Activated naive CD4-positive, alpha-beta T cell treated with anti-CD3 and anti-CD28 coated beads, Interleukin-2, amount 50 U/mL, for 72 hours (primary cell): Measurements from ENCODE around the gene ADCK2. TPM values are rescaled to one million over a fixed set of nuclear protein-coding genes. Genes with fewer than 3 reads are reported as not detected.
"Not testable (repeated sequence)": the region's sequence is repeated elsewhere in the genome, so short reads cannot be mapped to it uniquely, and the experiment has no call there.

Source experiments
- ATAC-seq, 2 donors: fragments of 150-1000 bp; cut with Tn5 transposase; 2 replicates each; pipeline ENCODE4 v1.10.0; 2021; ENCODE audit warnings: mild to moderate bottlenecking in 2 of 2, moderate library complexity in 2 of 2
- DNase-seq, 2 donors: peaks; one replicate each; pipeline ENCODE4 v3.0.0; 2021 to 2022; ENCODE audit warnings: low spot score in 2 of 2
- H3K27ac Mint-ChIP-seq, 2 donors: one replicate each; pipeline ENCODE4 v1.8.0; 2022; ENCODE audit warnings: mild to moderate bottlenecking in 2 of 2, mixed read lengths in 2 of 2
- H3K36me3 Mint-ChIP-seq, 2 donors: one replicate each; pipeline ENCODE4 v1.8.0; 2022; ENCODE audit warnings: mixed read lengths in 2 of 2
- H3K9me3 Mint-ChIP-seq, 2 donors: one replicate each; pipeline ENCODE4 v1.8.0; 2022; ENCODE audit warnings: mixed read lengths in 2 of 2
- total RNA-seq, 2 donors: library from RNA; stranded (reverse); gene quantifications; one replicate each; pipeline ENCODE4 v1.2.3, GENCODE V29; 2022

The ADCK2 gene
- total RNA-seq, 2 donors from 2014 or later = 13.8 to 25.6 TPM

DNA sequence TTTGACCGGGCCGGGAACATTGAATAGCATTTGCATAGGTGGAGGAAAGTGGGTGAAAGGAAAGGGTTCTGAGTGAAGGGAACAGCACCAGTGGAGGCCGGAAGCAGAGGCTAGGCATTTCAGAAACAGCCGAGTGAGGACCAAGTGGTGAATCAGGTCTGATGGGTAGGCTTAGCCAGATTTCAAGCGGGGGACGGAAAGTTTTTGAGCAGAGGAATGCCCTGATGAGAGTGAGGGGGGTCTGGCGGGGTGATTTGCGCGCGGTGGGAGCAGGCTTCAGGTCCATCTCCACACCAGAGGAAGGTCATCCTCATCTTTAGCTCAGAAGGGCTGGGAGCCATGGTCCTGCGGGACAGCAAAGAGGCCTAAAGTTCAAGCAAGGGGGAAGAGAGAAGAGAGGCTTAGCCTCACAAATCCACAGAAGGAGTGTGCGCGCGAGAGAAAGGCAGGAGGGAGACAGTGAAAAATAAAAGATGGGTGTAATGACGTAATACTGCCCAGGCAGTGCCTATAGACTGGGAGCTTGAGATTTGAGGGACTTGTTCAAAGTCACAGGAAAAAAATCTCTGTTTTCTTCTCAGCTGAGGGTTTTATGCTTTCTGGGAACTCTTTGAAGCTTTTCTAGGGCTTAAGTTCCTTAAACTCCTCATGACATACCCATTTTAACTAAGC lies 31.1 kb upstream of the ADCK2 start:
- H3K9me3 Mint-ChIP-seq = no peaks in the 10 kb centered on the region
- no peak for DNase-seq
- ATAC-seq = no peak
- H3K27ac Mint-ChIP-seq = no peak overlapping the region
- peaks cover 0 to 7% of the 10 kb centered on the region in 2 donors for H3K36me3 Mint-ChIP-seq

DNA sequence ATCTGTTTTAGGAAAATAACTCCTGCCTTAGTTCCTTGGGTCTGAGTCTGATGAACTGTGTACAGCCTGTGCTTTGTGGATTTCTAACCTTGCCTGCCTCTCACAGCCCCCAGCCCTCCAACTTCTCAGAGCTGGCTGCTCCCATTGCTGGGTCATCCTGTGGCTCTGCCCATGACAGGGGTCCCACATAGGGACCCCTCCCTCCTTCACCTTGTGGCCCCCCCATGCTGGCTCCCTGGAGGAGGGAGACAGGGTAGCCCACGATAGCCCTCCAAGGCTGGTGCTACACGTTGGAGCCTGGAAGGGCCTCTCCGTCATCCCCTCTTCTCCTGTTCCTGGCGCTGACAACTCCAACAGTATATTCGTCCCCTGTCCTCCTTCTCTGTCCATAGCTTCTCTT lies 29.3 kb upstream of the ADCK2 start:
- DNase-seq (no peak), ATAC-seq (no peak)
- Mint-ChIP-seq H3K36me3 (peaks cover 0 to 7% of the 10 kb centered on the region in 2 donors), H3K9me3 (no peaks in the 10 kb centered on the region), H3K27ac (no peak overlapping the region)

DNA sequence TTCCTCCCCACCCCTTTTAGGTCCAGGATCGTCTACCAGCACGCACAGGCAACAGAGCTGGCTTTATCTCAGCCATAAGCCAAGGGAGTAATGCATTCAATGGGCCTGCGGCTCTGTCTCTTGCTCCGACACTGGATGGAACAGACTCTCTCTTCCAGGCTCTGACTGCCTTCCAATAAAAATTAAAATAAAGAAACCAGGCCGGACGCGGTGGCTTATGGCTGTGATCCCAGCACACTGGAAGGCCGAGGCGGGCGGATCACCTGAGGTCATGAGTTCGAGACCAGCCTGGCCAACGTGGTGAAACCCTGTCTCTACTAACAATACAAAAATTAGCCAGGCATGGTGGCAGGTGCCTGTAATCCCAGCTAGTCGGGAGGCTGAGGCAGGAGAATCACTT lies 28.0 kb upstream of the ADCK2 start:
- not testable (repeated sequence) for H3K9me3 Mint-ChIP-seq, DNase-seq, H3K36me3 Mint-ChIP-seq, H3K27ac Mint-ChIP-seq, ATAC-seq

DNA sequence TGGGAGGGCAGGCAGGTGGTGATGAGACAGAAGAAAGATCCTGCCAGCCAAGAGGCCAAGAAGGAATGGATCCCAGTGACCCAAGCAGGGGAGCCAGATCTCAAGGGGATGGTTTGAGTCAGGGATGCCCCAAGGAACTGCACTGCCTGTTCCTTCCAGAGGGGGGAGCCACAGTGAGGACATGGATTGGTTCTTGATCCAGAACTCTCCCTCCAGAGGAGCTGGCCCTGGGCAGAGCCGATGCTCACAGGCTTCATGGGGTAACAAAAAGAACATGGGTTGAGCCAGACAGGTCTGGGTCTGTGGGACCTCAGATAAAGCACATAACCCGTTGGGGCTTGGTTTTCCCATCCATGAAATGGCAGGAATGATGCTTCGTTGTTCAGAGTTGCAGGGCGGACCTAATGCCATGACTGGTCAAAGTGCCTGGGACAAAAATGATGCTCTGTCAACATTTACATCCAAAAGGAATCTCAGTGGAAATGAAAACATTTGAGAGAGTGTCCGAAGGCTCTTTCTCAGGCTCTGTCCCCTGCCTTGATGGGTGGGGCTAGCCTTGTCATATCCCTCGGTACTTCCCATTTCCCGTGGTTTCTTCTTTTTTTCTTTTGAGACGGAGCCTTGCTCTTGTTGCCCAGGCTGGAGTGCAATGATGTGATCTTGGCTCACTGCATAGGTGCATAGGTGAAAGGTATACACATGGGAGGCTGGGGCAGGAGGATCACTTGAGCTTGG lies 27.4 kb upstream of the ADCK2 start:
- DNase-seq = peak in 1 of 2 donors; percentile 35

DNA sequence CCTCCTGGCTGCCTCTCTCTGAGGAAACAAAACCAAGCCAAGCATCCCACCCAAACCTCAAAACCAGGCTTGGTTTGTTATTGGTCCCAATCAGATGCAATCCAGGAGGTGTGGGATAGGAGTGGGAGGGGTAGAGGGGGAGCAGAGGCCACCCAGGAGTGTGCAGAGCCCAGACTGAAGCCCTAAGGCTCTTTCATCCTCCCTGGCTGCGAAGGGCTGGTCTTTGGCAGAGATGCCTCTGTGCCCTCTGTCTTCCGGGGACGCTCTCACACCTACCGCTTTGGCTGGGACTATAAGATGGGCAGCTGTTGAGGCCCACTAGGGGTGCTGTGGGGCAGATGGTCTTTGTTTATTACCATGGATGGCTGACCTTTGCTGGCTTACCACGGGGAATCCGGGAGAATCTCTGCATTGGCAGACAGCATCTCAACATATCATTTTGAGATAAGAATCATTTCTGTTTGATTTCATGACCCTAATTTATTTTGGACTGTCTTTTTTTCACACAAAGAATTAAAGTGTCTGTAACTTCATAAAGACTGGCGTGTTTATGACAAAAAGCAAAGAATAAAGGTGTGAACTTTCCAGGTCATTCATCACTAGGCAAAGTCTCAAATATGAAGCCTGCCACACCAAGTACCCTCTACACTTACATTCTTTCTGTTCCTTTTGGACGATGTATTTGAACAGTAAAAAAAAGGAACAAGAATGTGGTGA lies 25.7 kb upstream of the ADCK2 start:
- H3K36me3 Mint-ChIP-seq = no peaks in the 10 kb centered on the region
- DNase-seq (no peak), ATAC-seq (peak; percentile 71 to 81)
- H3K27ac Mint-ChIP-seq = no peak overlapping the region
- H3K9me3 Mint-ChIP-seq = no peaks in the 10 kb centered on the region

More for the DNA sequence above, 27.4 kb upstream of the ADCK2 start:
- no peak for ATAC-seq
- H3K9me3 Mint-ChIP-seq = no peaks in the 10 kb centered on the region
- H3K36me3 Mint-ChIP-seq = no peaks in the 10 kb centered on the region
- H3K27ac Mint-ChIP-seq = no peak overlapping the region

DNA sequence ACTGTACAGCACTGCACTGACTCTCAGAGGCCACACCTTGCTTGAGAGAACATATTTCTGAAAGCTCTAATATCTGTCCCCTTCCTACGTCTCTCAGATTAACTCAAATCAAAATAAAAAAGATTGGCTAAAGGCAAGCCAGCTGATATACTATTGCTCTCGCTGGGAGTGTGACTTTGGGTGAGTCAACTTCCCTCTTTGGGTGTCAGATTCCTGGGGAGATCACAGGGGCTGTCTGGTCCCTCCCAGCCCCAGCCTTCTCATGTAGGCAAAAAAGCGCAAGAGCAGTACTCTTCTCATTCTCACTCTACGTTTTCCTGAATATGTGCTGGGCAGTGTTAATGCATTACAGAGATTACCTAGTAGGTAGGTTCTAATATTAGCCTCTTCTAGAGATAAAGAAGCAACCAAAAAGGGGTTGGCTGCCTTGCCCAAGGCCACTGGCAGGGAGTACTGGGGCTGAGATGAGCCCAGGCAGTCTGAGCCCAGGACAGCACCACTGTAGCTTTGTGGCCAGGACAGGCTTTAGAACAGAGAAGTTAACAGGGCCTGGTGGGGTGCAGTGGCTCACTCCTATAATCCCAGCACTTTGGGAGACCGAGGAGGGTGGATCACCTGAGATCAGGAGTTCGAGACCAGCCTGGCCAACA lies 23.1 kb upstream of the ADCK2 start:
- Mint-ChIP-seq H3K9me3 (no peaks in the 10 kb centered on the region), H3K36me3 (no peaks in the 10 kb centered on the region), H3K27ac (no peak overlapping the region)
- ATAC-seq (no peak), DNase-seq (no peak)

DNA sequence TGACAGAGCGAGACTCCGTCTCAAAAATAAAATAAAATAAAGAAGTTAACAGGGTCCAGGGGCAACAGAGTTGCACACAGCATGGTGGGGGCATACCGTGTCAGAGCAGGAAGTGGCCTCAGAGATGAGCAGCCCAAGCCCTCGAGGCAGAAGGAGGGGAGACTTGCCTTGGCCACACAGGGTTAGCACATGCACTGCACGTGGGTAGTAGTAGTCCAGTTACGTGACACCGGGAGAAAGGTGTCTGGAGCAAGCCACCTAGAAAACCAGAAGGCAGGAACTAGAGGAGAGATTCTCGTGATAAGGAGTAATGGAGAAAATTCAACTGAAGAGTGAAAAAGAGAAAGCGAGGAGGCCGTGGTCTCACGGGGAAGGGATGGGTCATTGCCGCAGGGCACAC lies 22.4 kb upstream of the ADCK2 start:
- DNase-seq = no peak
- no peaks in the 10 kb centered on the region for H3K36me3 Mint-ChIP-seq
- ATAC-seq = no peak
- no peak overlapping the region for H3K27ac Mint-ChIP-seq
- no peaks in the 10 kb centered on the region for H3K9me3 Mint-ChIP-seq

DNA sequence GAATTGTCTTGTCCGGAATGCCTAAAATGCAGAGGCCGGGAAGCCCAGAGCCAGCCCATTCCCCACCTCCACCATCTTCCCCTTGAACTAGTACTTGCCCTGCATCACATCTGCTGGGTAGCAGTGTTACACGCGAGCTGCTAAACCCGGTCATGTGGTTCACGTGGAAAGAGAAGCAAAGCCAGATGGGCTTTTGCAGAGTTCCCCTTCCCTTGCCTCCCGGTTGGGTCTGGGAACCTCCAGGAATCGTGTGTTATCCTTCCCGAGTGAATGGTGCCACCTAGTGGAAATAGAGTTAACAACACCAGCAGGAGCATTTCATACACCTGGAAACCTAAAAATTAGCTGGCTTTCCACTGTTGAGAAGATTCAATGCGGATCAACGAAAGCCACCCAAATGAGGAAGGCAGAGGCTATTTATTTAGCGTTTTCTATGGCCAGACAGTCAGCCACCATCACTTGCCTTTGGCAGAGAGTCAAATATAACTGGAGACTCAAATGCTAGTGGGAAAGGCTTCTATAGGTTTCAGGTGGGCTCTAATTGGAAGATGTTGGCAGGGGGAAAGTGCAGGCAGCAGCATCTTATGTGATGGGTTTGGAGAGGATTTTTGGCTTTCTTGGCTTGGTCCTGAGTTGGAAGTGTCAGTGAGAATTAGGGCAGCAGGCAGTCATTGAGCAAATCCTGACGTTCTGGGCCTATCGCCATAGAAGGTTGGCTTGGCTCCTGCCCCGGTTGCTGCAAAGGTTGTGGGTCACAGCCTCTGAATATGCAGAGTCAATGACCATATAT lies 19.2 kb upstream of the ADCK2 start:
- DNase-seq = no peak
- H3K27ac Mint-ChIP-seq = no peak overlapping the region
- ATAC-seq = peak; percentile 48 to 58

DNA sequence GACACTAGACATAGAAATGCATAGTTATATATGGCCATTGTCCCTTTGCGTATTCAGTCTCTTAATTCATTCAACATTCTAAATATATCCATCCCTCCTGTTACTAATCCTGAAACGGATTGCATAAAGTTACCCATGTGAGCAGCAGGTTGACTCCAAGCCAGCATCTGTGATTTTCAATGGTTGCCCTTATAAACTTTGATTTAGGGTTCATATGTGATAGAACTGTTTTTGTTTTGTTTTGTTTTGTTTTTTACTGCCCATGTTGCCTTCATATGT lies 18.7 kb upstream of the ADCK2 start:
- Mint-ChIP-seq H3K27ac (peak overlapping the region in 1 of 2 donors; percentile 7), H3K36me3 (no peaks in the 10 kb centered on the region), H3K9me3 (no peaks in the 10 kb centered on the region)
- ATAC-seq (no peak), DNase-seq (no peak)

More for the DNA sequence above, 19.2 kb upstream of the ADCK2 start:
- no peaks in the 10 kb centered on the region for H3K36me3 Mint-ChIP-seq
- H3K9me3 Mint-ChIP-seq = no peaks in the 10 kb centered on the region

DNA sequence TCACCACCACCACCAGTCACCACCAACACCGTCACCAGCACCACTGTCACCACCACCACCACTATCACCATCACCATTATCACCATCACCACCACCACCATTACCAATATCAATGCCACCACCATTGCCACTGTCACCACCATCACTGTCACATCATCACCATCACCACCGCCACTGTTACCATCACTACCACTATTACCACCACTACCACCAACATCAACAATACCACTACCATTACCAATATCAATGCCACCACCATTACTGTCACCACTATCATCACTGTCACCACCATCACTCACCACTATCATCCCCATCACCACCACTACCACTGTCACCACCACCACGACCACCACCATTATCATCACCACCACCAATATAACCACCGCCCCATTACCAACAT lies 18.1 kb upstream of the ADCK2 start:
- ATAC-seq = no peak
- Mint-ChIP-seq H3K9me3 (no peaks in the 10 kb centered on the region), H3K36me3 (no peaks in the 10 kb centered on the region), H3K27ac (peak overlapping the region in 1 of 2 donors; percentile 7)
- DNase-seq = no peak

DNA sequence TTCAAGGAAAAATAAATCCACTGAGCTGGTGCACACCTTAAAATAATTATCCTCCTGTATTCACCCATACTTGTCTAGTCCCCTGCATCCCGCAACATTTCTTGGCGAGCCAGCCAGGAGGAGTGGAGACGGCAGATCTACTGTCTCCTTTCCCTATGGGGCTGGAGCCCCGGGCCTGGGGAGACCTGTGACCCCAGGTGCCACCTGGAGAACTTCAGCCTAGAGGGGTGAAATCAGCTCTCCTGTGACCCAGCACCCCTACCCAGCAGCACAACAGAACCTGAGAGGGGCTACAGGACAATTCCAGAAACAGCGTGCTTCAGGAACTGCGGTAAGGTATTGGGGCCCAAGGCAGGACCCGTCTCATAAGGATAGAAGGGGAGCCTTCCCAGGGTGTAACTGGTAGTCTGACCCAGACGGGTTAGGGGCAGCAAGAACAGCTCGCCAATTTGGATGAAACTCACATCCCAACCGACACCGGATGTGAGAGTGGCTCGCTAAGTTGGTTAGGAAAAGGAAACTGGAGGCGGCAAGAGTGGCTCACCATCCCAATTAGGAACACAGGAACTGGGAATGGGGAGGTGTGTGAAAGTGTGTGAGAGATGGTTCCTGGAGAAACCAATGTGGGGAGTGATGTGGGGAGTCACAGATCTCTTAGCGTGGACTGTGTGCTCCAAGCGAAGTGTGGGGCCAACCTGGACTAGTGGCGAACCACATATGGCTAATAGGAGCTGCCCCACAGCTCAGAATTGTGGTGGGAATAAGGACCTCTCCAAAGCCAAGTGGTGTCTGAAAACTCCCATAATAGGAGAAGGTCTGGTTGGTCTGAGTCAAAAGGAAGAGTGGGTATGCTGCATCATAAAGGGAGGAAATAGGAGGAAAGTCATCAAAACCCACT lies 17.0 kb upstream of the ADCK2 start:
- ATAC-seq (no peak), DNase-seq (no peak)
- H3K9me3 Mint-ChIP-seq = no peaks in the 10 kb centered on the region
- no peaks in the 10 kb centered on the region for H3K36me3 Mint-ChIP-seq
- no peak overlapping the region for H3K27ac Mint-ChIP-seq

DNA sequence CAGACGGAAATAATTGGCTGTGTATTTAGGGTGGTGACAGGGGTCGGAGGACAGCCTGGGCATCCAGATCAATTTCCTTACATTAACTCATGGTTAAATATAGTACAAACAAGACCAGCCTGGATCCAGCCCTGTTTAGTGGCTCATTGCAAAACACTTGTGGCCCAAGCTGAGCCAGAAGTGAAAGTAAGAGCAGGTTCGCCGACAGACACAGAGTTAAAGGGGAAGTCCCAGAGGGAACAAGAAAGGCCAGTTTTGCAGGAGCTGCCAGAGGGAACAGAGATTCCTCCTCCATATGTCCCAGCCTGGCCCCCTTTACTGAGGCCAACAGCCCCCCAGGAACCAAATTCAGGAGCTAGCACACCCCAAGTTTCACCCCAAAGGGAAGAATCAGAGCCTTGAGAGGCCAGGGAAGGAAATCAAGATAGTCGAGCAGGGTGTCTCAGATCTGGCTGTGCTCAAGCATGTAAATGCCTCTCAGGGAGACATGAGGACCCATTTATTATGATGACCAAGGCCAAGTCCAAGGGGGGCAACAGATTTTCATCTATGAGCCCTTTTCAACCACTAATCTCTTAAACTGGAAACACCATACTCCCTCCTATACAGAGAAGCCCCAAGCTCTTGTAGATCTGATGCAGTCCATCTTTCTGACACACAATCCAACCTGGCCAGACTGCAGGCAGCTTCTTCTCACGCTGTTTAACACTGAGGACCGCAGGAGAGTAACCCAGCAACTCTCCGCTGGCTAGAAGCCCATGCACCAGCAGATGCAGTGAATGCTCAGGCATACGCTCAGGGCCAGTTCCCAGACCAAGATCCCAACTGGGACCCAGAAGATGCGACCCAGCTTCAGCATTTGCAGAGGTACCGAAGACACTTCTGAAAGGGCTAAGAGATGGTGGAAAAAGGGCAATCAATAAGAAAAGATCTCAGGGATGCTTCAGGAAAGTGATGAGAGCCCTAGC lies 15.9 kb upstream of the ADCK2 start:
- Mint-ChIP-seq H3K9me3 (no peaks in the 10 kb centered on the region), H3K27ac (peak overlapping the region in 1 of 2 donors; percentile 76), H3K36me3 (no peaks in the 10 kb centered on the region)
- no peak for DNase-seq
- ATAC-seq = peak; percentile 79 to 86

DNA sequence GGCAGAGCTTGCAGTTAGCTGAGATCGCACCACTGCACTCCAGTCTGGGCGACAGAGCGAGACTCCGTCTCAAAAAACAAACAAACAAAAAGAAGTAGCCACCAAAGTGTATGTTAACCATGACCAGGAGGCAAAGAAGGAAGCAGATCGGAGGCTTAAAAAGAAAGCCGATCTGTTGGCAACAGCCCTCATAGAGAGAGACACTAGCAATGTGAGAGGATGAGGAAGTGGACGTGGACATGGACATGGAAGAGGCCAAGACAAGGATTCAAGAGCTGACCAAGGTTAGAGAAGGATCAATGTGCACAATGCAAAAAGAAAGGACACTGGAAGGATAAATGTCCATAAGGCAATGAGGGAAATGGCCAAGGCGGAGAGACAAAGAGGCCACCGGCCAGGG lies 14.9 kb upstream of the ADCK2 start:
- Mint-ChIP-seq H3K27ac (no peak overlapping the region), H3K36me3 (no peaks in the 10 kb centered on the region), H3K9me3 (no peaks in the 10 kb centered on the region)
- ATAC-seq (no peak), DNase-seq (no peak)

DNA sequence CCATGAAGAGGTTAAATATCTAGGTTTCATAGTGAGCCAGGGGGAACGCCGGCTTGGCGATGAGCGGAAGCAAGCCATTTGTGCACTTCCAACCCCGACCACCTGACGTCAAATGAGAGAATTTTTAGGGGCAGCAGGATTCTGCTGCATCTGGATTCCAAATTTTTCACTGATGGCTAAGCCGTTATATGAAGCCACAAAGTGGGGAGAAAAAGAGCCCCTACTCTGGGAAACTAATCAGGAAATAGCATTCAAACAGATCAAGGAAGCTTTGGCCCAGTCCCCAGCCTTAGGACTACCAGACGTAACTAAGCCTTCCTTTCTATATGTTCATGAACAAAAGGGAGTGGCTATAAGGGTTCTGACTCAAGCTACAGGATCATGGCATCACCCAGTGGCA lies 12.9 kb upstream of the ADCK2 start:
- Mint-ChIP-seq H3K9me3 (no peaks in the 10 kb centered on the region), H3K36me3 (peaks cover 0 to 8% of the 10 kb centered on the region in 2 donors), H3K27ac (no peak overlapping the region)
- ATAC-seq (no peak), DNase-seq (no peak)

DNA sequence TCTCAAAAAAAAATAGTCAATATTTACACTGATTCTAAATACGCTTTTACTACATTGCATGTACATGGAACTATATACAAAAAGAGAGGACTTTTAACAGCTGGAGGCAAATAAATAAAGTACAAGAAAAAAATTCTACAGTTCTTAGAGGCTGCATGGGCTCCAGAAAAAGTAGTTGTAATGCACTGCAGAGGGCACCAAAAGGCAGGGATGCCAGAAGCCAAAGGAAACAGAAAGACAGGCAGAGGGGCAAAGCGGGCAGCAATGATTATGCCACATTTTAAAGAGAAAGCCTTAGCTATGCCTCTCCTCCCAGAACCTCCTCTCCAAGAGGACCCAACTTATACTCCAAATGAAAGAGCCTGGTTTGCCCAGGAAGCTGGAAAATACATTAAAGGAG lies 11.6 kb upstream of the ADCK2 start:
- peaks cover 0 to 9% of the 10 kb centered on the region in 2 donors for H3K36me3 Mint-ChIP-seq
- H3K9me3 Mint-ChIP-seq = no peaks in the 10 kb centered on the region
- no peak overlapping the region for H3K27ac Mint-ChIP-seq
- ATAC-seq = no peak
- no peak for DNase-seq
